ENCODE results near the gene RNF182. TPM values are rescaled to one million over a fixed set of nuclear protein-coding genes. Genes with fewer than 3 reads are reported as not detected.

Gene RNF182
- polyA plus RNA-seq, 1 of the 3 experiments (the other 2 are of a cell fraction) = 8.0 TPM

DNA sequence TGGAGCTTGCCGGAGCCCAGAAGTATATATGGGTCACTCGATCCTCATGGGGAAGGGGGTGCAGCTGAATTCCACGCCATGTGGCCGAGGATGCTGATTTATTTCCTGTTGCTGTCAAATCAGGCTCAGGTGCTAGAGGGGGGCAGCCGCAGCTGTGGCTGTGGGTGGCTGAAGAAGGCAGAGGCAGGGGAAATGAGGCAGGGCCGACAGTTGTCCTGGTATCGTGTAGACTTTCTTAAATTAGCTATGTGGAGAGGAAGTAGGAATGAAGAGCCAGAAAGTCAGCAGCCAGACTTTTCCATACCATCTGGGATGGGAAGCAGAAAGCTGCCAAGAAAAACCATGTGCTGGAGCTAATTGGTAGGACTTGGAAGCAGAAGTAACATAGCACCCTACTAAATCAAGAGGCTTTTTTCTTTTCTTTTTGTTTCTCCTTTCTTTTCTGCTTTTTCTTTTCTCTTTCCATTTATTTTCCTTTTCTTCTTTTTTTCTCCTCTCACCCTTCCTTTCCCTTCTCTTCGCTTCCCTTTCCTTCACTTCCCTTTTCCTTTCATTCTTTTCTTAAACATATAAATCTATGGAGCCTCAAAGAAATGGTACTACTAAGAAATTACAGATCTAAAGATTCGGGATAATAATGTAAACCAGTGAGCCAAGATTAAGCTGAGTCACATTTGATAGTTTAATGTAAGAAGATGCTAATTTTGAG is 102.2 kb downstream of the RNF182 start:
- no peak overlapping the region for H2AFZ ChIP-seq (ENCODE audit: low read depth)
- no peak overlapping the region for H3K4me2 ChIP-seq
- no peaks in the 10 kb centered on the region for H4K20me1 ChIP-seq (ENCODE audit: insufficient read depth)
- no peaks in the 10 kb centered on the region for H3K79me2 ChIP-seq (ENCODE audit: insufficient read depth)
- no peak overlapping the region for H3K4me3 ChIP-seq (ENCODE audit: low read depth in 2 of 2, low read length in 1 of 2)
- TF ChIP-seq SIN3A (IDR thresholded peaks at IDR 0.05; ENCODE audit: borderline replicate concordance, low read depth, low read length) (no peak), EZH2phosphoT487 (IDR thresholded peaks at IDR 0.05; ENCODE audit: borderline replicate concordance, low read depth) (no peak), MXI1 (IDR thresholded peaks at IDR 0.05; ENCODE audit: low read depth, low read length) (no peak), USF1 (IDR thresholded peaks at IDR 0.05; ENCODE audit: borderline replicate concordance, low read depth) (no peak), POLR2AphosphoS5 (IDR thresholded peaks at IDR 0.05; ENCODE audit: low read depth, low read length) (no peak), USF2 (IDR thresholded peaks at IDR 0.05; ENCODE audit: borderline replicate concordance, low read depth, low read length) (no peak), RCOR1 (IDR thresholded peaks at IDR 0.05; ENCODE audit: low read length) (no peak), GABPA (IDR thresholded peaks at IDR 0.05; ENCODE audit: low read depth) (no peak), FOXJ3 (CRISPR knock-in tag; IDR thresholded peaks at IDR 0.05) (no peak), FOXM1 (IDR thresholded peaks at IDR 0.05; ENCODE audit: low read depth) (no peak), RXRA (IDR thresholded peaks at IDR 0.05; ENCODE audit: borderline replicate concordance, low read depth) (no peak), NRF1 (IDR thresholded peaks at IDR 0.05; ENCODE audit: low read depth, low read length) (no peak), YY1 (IDR thresholded peaks at IDR 0.05; ENCODE audit: low read depth) (no peak)
- TF ChIP-seq, protein P1, sequence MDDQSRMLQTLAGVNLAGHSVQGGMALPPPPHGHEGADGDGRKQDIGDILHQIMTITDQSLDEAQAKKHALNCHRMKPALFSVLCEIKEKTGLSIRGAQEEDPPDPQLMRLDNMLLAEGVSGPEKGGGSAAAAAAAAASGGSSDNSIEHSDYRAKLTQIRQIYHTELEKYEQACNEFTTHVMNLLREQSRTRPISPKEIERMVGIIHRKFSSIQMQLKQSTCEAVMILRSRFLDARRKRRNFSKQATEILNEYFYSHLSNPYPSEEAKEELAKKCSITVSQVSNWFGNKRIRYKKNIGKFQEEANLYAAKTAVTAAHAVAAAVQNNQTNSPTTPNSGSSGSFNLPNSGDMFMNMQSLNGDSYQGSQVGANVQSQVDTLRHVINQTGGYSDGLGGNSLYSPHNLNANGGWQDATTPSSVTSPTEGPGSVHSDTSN (IDR thresholded peaks at IDR 0.05) = no peak
- TF ChIP-seq, protein P2, sequence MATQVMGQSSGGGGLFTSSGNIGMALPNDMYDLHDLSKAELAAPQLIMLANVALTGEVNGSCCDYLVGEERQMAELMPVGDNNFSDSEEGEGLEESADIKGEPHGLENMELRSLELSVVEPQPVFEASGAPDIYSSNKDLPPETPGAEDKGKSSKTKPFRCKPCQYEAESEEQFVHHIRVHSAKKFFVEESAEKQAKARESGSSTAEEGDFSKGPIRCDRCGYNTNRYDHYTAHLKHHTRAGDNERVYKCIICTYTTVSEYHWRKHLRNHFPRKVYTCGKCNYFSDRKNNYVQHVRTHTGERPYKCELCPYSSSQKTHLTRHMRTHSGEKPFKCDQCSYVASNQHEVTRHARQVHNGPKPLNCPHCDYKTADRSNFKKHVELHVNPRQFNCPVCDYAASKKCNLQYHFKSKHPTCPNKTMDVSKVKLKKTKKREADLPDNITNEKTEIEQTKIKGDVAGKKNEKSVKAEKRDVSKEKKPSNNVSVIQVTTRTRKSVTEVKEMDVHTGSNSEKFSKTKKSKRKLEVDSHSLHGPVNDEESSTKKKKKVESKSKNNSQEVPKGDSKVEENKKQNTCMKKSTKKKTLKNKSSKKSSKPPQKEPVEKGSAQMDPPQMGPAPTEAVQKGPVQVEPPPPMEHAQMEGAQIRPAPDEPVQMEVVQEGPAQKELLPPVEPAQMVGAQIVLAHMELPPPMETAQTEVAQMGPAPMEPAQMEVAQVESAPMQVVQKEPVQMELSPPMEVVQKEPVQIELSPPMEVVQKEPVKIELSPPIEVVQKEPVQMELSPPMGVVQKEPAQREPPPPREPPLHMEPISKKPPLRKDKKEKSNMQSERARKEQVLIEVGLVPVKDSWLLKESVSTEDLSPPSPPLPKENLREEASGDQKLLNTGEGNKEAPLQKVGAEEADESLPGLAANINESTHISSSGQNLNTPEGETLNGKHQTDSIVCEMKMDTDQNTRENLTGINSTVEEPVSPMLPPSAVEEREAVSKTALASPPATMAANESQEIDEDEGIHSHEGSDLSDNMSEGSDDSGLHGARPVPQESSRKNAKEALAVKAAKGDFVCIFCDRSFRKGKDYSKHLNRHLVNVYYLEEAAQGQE (IDR thresholded peaks at IDR 0.05; ENCODE audit: low read depth, low read length) = no peak
- TF ChIP-seq, protein P3, sequence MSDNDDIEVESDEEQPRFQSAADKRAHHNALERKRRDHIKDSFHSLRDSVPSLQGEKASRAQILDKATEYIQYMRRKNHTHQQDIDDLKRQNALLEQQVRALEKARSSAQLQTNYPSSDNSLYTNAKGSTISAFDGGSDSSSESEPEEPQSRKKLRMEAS (IDR thresholded peaks at IDR 0.05; ENCODE audit: low read depth) = no peak
- 79% methylated on average over 9 of the region's 9 CpGs for WGBS (ENCODE audit: low lambda C conversion rate)
- no peak overlapping the region for H3K27ac ChIP-seq (ENCODE audit: low read depth in 2 of 2, low read length in 1 of 2)
- no peaks in the 10 kb centered on the region for H3K36me3 ChIP-seq (replicated peaks in 1 of 2; ENCODE audit: control insufficient read depth in 1 of 2, insufficient read depth in 2 of 2, low read length in 1 of 2)
- ChIA-PET POLR2A (no interaction called here), CTCF (interaction anchor here (1.0 kb wide), 1 partner anchor 118 kb away, joined by 3 read pairs; no protein-coding TSS in a partner anchor)
- no peaks in the 10 kb centered on the region for H3K9me2 ChIP-seq
- peaks cover 0 to 3% of the 10 kb centered on the region in 2 experiments; a peak in 3 of 4 replicates for H3K4me1 ChIP-seq (ENCODE audit: control insufficient read depth in 1 of 2, insufficient read depth in 2 of 2, low read depth in 1 of 2, low read length in 1 of 2)
- no peak for DNase-seq
- H3K9ac ChIP-seq = no peak overlapping the region
- H3F3A ChIP-seq (replicated peaks; ENCODE audit: insufficient read depth) = no peaks in the 10 kb centered on the region
- no peaks in the 10 kb centered on the region for H3K9me3 ChIP-seq
- H3K27me3 ChIP-seq (ENCODE audit: insufficient read depth) = no peaks in the 10 kb centered on the region
